Activated CD8-positive, alpha-beta memory T cell treated with anti-CD3 and anti-CD28 coated beads, Interleukin-2, amount 50 U/mL, for 1 hour (primary cell): ENCODE data around the gene SPATA12.

ENCODE experiments used
- DNase-seq: peaks from one replicate; pipeline ENCODE4 v3.0.0-alpha.2; 2020; ENCODE audit errors: extremely low read depth

The SPATA12 gene

DNA sequence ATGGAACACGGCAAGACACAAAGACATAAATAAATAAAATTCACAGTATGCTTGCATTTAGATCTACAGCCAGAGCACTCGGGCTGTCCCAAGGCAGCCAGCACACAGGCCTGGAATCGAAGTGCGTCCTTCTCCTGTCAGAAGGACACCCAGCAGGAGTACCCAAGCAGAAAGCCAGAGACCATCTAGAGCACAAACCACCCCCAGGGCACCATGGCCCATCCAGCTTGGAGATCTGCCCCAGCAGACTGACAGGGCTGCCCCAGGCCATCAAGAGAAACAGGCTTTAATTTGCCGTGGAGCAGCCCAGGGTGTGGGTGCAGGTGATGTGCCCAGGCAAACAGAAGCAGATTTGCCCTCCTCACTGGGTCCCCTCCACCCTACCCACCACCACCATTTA is 7.8 kb upstream of the SPATA12 start:
- DNase-seq: no peak

DNA sequence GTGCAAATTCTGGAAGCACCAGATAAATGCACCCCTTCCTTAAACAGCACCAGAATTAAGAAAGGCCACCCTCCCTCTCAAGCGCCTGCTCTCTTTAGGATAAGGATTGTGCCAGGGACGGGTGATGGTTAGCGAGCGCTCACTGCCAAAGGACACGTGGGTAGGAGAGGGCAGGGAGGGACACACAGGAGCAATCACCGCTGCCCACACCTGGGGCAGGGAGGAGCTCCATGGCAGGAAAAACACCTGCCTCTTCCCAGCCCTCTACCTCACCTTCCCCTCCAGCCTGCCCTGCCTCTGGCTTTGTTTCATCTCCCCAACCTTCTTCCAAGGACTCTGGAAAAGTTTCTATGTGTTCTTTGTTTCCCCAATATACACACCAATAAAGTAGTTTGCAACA is 7.3 kb upstream of the SPATA12 start:
- no peak for DNase-seq

DNA sequence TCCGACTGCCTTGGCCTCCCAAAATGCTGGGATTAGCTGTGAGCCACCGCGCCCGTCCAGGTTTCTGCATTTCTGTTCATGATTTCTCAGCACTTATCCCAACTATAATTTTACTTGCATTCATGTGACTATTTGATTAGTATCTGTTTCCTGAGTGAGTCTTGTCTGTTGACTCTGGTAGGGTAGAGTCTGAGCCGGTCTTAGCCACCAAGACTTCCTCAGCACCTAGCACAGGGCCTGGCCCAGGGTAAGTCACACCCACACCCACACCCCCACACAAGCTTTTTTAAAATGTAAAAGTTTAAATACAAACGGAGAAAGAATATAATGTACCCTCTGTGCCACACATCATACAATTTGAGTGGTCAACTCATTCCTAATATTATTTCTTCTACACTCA is 3.1 kb upstream of the SPATA12 start:
- no peak for DNase-seq

DNA sequence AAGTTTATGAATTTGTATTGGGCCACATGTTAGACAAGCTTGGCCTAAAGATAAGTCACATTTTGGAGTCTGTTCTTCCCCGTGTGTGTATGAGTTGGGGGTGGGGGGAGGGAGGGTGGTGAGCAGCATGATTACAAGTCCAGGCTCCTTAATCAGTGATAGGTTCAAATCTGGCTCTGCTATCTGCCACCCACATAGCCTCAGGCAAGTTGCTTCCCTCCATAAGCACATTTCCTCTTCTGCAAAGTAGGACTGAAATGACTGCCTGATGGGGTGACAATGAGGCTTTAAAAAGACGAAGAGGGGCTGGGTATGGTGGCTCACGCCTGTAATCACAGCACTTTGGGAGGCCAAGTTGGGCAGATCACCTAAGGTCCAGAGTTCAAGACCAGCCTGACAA is 1.1 kb upstream of the SPATA12 start:
- DNase-seq: no peak

DNA sequence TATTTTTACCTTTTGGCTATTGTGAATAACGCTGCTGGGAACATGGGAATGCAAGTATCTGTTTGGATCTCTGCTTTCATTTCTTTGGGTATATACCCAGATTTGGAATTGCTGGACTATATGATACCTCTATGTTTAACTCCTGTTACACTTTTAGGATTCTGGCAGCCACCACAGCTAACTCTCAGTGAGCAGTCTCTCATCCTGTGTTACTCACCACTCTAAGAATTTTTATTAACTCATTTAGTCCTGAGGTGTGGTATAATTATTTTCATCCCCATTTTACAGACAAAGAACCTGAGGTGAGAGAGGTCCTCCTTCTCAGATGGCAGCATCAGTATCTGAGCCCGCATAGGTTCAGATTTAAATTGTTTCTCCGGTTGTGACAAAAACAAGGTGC is 1.1 kb downstream of the SPATA12 start:
- no peak for DNase-seq

DNA sequence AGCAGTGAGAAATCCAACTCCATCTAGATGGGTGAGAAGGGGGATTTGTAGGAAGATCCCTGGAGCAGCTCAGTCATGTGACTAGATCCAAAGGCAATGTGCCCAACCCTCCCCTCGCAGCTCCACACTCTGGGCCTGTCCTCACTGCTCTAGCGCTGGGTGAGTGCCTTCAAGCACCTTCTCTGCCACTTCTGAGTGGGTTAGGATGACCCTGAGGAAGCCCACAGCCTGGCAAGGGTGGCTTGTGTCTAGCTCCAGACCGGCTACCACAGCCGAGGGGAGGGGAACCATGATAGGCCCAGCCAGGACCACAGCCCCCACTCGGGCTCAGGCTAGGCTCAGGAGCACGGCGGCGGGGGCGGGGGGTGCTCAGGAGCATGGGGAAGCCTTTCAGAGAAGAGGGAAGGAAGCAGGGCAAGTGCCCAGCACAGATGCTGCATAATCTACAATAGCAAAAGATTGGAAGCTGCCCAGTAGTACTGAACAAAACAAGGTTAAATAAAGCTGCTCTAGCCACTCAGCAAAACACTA is 1.7 kb downstream of the SPATA12 start:
- DNase-seq: no peak

DNA sequence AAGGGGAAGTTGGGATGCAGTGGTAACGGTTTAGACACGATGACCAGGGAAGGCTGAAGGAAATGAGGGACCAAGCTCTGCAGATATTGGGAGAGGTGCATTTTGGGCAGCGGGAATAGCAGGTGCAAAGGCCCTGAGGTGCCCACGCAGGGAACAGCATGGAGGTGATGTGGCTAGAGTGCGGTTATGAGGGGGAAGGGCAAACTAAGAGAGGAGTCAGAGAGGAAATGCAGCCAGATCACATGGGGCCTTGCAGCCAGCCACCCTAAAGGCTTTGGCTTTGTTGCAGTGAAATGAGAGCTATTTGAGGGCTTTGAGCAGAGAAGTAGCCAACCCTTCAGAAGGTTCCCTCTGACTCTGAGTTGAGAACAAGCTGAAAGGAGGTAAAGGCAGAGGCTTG is 2.6 kb downstream of the SPATA12 start:
- DNase-seq: no peak

DNA sequence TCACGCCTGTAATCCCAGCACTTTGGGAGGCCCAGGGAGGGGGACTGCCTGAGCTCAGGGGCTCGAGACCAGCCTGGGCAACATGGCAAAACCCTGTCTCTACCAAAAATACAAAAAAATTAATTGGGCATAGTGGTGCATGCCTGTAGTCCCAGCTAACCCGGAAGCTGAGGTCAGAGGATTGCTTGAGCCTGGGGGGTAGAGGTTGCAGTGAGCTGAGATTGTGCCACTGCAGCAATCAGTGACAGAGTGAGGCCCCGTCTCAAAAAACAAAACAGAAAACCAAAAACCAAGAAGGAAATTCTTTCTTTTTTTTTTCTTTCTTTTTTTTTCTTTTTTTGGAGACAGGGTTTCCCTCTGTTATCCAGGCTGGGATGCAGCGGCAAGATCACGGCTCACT is 3.5 kb downstream of the SPATA12 start:
- no peak for DNase-seq

DNA sequence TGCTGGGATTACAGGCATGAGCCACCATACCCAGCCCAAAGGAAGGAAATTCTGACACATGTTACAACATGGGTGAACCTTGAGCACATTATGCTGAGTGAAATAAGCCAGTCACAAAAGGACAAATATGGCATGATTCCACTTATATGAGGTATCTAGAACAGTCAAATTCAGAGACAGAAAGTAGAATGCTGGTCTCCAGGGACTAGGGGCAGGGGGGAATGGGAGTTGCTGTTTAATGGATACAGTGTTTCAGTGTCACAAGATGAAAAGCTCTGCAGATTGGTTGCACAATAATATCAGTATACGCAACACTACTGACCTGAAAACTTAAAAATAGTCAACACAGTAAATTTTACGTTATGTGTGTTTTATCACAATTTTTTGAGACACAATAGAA is 4.1 kb downstream of the SPATA12 start:
- no peak for DNase-seq

DNA sequence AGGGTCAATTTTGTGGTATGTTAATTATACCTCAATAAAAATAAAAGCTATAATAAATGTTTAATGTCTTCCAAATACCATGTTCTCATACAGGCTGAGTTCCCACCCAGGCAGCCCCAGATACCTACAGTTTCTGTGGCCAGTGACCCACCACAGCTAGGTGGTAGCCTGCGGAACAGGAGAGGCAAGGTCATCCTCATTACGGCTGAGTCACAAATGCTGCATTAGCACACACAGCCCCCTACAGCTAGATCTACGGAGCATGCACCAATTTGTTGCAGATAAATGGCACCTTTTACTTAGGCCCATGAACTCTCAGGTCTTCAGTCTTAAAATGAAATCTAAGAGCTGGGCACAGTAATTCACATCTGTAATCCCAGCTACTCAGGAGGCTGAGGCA is 5.1 kb downstream of the SPATA12 start:
- no peak for DNase-seq

DNA sequence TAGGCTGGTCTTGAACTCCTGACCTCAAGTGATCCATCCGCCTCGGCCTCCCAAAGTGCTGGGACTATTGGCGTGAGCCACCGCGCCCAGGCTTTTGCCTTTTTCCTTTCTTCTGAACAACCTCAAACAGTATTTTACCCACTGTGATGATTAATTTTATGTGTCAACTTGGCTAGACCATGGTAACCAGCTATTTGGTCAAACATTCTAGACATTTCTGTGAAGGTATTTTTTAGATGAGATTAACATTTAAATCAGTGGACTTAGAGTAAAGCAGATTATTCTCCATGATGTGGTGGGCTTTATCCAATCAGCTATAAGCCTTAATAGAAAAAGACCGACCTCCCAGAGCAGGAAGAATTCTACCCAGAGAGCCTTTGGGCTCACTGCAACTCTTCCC is 6.0 kb downstream of the SPATA12 start:
- no peak for DNase-seq

DNA sequence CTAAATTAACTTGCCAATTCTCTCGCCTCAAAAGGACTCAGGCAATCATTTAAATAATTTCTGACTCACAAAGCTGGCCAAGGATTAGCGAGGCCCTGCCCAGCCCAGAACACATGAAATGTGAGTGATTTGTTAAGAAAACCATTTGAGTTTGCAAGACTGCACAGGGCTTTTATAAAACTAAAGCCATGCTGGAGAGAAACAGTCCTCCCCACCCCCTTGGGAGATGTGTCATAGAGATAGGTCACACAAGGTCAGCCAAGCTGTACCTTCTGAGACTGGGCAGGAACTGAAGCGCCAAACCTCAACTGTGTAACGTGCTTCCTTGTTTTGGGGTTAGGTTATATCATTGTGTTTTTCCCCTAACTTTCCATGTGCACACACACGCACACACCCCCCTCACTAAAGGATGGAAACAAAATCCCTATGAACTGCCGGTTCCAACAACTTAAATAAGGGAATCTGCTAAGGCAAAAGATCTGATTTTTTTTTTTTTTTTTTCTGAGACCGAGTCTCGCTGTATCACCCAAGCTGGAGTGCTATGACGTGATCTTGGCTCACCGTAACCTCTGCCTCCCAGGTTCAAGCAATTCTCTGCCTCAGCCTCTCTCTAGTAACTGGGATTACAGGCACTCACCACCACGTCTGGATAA is 8.1 kb downstream of the SPATA12 start:
- DNase-seq: no peak

DNA sequence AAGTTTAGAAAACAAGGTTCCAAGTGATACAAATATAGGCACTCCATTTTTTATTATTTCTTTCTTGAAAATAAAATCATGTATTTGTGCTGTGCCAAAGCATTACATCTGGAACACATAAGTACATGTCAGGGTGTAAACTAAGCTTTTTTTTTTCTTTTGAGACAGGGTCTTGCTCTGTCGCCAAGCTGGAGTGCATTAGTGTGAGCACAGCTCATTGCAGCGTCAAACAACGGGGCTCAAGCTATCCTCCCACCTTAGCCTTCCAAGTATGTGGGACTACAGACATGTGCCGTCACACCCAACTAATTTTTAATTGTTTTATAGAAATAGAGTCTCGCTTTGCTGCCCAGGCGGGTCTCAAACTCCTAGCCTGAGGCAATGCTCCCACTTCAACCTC is 9.0 kb downstream of the SPATA12 start:
- DNase-seq: no peak

DNA sequence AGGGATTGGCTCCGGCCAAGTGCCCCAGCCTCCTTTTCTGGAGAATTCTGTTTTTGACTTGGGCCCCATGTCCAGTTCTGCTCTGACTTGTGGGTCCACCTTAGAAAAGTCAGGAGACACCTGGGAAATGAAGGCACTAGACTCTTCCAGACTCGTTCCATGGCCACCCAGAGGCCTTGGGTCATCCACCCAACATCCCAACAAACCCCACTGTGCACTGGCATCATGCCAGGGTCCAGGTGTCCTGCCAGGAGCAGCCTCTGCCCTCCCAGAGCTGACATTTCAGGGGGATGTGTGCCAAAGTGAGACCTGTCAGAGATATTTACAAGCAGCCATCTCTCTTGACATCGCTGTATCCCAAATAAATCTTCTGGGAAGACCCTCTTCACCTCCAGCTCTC is 13.2 kb downstream of the SPATA12 start:
- no peak for DNase-seq

DNA sequence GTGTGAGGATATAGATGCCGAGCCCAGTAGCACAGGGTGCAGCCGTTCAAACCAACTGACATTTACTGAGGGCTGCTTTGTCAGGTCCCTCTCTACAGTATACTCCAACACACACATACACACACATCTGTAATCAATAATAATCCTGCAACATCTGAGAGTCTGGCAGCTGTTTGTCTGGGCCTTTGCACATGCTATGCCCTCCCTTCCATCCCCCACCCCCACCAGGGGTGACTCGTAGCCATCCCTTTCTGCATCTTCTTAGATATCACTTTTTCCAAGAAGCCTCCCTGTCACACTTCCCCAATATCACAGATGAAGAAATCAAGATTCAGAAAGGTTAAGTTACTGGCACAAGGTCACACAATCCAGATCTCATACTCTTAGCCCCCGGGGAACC is 13.7 kb downstream of the SPATA12 start:
- DNase-seq: no peak

DNA sequence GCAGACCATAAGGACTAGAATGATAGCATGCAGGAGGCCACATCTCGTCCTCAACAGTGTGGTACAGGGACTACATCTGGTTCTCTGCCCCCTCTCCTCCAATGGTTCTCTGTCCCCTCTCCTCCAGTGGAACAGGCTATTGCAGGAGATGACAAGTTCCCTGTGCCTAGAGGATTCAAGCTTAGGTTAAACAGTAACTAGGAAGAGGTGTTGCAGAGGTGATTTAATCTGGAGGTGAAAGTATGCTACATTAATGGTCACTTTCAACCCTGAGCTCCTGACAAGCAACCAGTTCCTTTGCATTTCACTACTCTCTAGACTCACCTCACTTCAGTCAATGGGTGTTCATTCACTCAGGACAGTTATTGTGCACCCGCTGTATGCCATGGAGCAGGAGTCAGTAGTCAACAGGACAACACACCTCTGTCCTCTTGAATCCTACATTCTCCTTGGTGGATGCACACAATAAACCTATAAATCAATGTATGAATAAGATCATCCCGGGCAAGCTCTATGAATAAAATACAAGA is 16.0 kb downstream of the SPATA12 start:
- no peak for DNase-seq

DNA sequence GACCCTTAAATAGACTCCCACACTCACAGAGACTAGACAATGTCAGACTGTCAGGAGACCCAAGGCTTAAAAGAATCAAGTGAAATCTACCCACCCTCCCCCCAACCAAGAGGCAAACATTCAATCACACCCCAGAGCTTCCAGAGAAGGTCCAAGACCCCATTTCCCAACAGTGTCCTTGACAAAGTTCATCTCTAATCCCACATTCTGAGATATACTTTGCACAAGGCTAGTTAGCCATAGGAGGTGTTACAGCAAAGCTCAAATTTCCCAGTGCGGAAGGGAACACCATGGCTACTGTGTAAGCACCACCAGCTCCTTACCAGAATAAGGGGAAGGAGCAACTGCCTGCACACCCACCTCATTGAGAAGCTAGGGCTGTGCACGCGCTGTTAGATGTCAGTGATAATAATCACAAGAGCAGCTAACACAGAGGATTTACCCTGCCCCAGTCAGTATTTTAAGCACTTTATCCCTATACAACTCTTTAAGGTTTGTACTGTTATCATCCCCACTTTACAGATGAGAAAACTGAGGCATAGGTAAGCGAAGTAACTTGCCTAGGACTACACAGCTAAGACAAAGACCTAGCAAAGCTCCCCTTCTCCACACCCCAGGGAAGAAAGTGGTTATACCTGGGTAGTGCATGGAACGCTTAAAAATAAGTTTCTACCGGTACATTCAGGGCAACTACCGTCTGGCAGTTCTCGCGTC is 17.3 kb downstream of the SPATA12 start:
- no peak for DNase-seq

DNA sequence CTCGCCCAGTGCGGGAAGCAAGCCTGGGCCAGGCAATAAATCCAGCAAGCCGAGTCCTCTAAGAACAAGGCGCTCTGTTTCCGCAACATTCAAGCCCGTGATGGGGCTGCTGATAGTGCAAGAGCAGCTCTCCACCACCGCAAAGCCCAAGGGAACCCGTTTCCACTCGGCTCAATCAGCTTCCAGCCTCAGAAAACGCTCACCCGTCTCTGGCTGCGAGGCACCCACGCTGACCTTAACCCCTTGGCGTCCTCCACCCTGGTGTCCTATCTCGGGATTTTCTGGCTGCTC is 17.8 kb downstream of the SPATA12 start:
- DNase-seq: no peak

DNA sequence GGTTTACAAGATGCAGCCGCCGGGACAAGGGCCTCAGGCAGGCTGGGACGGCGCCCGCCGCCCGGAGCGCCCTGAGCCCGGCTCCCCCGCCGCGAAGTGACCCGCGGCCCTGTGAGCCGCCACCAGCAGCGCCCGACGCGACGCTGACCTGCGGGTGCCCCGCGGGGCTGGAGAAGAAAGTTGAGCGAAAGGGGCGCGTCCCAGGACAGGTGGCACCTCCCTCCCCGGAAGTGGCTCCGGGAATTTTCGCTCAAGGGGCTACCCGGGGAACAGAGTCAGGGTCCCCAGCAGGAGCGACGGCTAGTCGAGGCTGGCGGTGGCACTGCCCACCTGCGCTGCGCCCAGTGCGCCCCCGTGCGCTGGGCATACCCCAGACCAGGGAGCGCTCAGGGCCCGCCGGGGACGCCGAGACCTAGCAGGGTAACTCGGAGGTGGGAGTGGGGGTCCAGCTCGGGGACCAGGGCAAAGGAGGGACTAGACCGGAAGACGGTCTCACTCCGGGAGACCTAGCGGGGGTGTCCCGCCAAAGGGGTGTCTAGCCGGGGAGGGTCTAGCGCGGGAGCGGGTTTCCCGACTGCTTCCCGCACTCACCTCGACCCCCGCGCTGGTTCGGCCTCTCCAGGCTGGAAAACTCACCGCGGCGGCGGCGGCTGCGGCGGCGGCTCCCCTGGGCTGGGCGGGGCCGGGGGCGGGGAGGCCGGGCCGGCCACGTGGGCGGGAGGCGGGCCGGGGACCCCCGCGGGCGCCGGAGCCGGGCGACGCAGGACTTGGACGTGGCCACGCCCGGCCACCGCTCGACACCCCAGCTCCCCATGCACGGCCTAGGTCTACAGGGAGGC is 18.4 kb downstream of the SPATA12 start:
- DNase-seq: no peak

DNA sequence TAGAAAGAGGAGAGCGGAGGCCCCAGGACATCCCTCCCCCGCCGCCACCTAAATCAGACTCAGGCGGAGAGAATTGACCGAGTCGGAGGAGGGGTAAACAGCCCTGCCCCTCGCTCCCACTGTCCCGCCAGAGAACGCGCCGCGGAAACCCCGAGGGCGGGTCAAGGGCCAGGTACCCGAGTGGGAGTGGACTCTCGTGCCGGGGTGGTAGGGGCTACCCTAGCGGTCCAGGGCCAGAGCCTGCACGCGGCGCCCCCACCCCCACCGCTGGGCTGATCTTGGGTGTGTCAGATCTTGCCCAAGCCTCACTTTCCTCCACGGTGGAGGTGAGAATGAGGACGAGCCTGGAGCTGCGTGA is 19.0 kb downstream of the SPATA12 start:
- no peak for DNase-seq

DNA sequence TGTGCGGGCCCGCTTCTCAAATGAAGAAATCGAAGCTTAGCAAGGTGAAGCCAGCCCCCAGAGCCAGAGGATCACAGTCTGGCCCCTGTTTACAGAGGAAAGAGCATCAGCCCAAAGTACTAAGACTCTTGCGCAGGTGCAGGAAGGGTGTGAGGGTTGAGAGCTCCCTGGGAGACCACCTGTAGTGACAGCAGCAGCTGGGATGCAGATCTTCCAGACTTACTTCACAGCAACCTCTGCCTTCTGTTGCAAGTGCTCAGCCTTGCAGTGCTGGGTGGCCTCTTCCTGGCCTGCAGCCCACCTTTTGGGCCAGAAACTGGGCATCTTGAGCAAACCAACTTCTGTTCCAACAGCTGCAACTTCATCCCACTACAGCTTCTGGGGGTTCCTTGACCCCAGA is 19.7 kb downstream of the SPATA12 start:
- DNase-seq: no peak

DNA sequence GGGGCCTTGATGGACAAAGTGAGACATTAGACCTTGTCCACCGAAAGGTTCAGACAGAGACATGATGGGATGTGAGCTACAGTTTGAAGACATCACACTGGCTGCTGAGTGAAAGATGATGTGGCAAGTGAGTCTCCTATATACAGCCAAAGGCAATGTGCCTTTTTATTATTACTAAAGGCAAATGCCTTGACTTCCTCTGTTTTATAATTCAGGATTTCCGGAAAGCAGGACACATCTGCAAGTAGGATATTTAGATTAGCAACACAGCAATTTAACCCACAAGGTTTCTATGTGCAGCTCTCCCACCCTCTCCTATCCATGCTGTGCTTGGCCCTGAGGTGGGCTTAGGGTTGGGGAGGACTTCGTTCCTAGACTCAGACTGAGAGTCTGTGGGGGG is 20.7 kb downstream of the SPATA12 start:
- DNase-seq: no peak

DNA sequence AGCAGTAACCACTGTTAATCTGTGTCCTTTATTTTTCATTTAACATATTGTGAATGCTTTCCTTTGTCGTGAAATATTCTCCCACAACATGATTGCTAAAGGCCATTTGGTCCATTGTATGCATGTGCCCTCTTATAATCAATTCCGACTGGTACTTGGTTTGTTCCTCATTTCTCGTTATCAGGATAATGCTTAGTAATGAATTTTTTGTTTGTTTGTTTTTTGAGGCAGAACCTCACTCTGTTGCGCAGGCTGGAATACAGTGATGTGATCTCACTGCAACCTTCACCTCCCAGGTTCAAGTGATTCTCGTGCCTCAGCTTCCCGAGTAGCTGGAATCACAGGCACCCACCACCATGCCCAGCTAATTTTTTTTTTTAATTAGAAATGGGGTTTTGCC is 22.0 kb downstream of the SPATA12 start:
- no peak for DNase-seq
